Hepatocyte (in vitro differentiated cells): ENCODE data around the gene AP3D1.

ENCODE experiments used
- EZH2 ChIP-seq: fragments of 200-600 bp; sonication (generic); IDR thresholded peaks from 2 replicates; pipeline ENCODE4 v1.6.1; 2016; ENCODE audit warnings: antibody characterized with exemption, mild to moderate bottlenecking, borderline replicate concordance
- TF ChIP-seq, protein P1 (sequence below): fragments of 200-600 bp; sonication (generic); IDR thresholded peaks from 2 replicates; pipeline ENCODE4 v1.5.1; 2016; ENCODE audit warnings: antibody characterized with exemption, mild to moderate bottlenecking; ENCODE audit not compliant: poor library complexity

DNA sequence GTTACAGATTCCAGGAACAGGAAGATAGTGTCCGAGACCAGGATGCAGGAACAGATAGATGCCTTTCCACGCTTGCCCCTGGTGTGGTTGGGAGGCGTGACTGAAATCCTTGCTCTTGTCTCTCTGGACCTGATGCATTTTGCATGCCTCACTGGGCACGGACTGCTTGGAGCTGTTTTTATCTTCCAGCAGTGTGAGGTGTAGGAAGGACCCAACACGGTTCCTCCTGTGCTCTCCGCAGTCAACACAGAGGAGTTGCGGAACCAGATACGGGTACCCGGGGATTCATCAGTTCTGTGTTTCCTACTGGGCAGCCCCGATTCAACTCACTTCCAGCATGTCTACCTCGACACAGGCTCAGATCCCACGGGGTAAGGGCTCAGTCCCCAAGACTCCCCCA is 18.9 kb upstream of the AP3D1 start:
- TF ChIP-seq, protein P1, sequence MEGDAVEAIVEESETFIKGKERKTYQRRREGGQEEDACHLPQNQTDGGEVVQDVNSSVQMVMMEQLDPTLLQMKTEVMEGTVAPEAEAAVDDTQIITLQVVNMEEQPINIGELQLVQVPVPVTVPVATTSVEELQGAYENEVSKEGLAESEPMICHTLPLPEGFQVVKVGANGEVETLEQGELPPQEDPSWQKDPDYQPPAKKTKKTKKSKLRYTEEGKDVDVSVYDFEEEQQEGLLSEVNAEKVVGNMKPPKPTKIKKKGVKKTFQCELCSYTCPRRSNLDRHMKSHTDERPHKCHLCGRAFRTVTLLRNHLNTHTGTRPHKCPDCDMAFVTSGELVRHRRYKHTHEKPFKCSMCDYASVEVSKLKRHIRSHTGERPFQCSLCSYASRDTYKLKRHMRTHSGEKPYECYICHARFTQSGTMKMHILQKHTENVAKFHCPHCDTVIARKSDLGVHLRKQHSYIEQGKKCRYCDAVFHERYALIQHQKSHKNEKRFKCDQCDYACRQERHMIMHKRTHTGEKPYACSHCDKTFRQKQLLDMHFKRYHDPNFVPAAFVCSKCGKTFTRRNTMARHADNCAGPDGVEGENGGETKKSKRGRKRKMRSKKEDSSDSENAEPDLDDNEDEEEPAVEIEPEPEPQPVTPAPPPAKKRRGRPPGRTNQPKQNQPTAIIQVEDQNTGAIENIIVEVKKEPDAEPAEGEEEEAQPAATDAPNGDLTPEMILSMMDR: no peak
- no peak for TF ChIP-seq EZH2
